Activated T-cell treated with anti-CD3 and anti-CD28 coated beads for 24 hours (primary cell): ENCODE data around the gene SLIT1.

Experiments
- DNase-seq: peaks from one replicate; pipeline ENCODE4 v3.0.0-alpha.2; 2020; ENCODE audit warnings: low read depth

The SLIT1 gene

GRCh38 chr10:97200616-97201015 lies 14.9 kb upstream of the SLIT1 start:
- DNase-seq: no peak

- DNase-seq: no peak
Measured at GRCh38 chr10:97199152-97199551, 13.4 kb upstream of the SLIT1 start.

- DNase-seq: no peak
Measured at GRCh38 chr10:97197030-97197500, 11.3 kb upstream of the SLIT1 start.

GRCh38 chr10:97196223-97197029 lies 10.7 kb upstream of the SLIT1 start:
- DNase-seq: peak; percentile 51

- DNase-seq: no peak
Measured at GRCh38 chr10:97195706-97196222, 10.0 kb upstream of the SLIT1 start.

GRCh38 chr10:97192952-97193435 lies 7.2 kb upstream of the SLIT1 start:
- DNase-seq: no peak

GRCh38 chr10:97190450-97190849 lies 4.7 kb upstream of the SLIT1 start:
- DNase-seq: no peak

- no peak for DNase-seq
Measured at GRCh38 chr10:97188261-97188711, 2.5 kb upstream of the SLIT1 start.

GRCh38 chr10:97186911-97187310 lies 1.2 kb upstream of the SLIT1 start:
- DNase-seq: no peak

- no peak for DNase-seq
Measured at GRCh38 chr10:97184971-97185325, 811 bp downstream of the SLIT1 start.

GRCh38 chr10:97183314-97183713 lies 2.4 kb downstream of the SLIT1 start:
- no peak for DNase-seq

- no peak for DNase-seq
Measured at GRCh38 chr10:97182288-97182990, 3.3 kb downstream of the SLIT1 start.

GRCh38 chr10:97180986-97181385 lies 4.8 kb downstream of the SLIT1 start:
- no peak for DNase-seq

GRCh38 chr10:97180363-97180755 lies 5.4 kb downstream of the SLIT1 start:
- DNase-seq: no peak

GRCh38 chr10:97179731-97180362 lies 5.9 kb downstream of the SLIT1 start:
- no peak for DNase-seq

GRCh38 chr10:97179311-97179710 lies 6.4 kb downstream of the SLIT1 start:
- no peak for DNase-seq

- no peak for DNase-seq
Measured at GRCh38 chr10:97178074-97178473, 7.7 kb downstream of the SLIT1 start.

- no peak for DNase-seq
Measured at GRCh38 chr10:97176226-97176625, 9.5 kb downstream of the SLIT1 start.

- DNase-seq: no peak
Measured at GRCh38 chr10:97175586-97175985, 10.2 kb downstream of the SLIT1 start.

GRCh38 chr10:97174941-97175340 lies 10.8 kb downstream of the SLIT1 start:
- DNase-seq: no peak

- DNase-seq: no peak
Measured at GRCh38 chr10:97174276-97174775, 11.4 kb downstream of the SLIT1 start.

- DNase-seq: no peak
Measured at GRCh38 chr10:97173036-97173435, 12.7 kb downstream of the SLIT1 start.
